GM19043 (cell line): Measurements from ENCODE around the gene NPC1L1.

Experiments used
- ATAC-seq: cut with Tn5 transposase; IDR thresholded peaks from one replicate; pipeline ENCODE4 v1.9.1; 2021; ENCODE audit warnings: low read depth; ENCODE audit not compliant: unreplicated experiment

NPC1L1 gene, protein sequence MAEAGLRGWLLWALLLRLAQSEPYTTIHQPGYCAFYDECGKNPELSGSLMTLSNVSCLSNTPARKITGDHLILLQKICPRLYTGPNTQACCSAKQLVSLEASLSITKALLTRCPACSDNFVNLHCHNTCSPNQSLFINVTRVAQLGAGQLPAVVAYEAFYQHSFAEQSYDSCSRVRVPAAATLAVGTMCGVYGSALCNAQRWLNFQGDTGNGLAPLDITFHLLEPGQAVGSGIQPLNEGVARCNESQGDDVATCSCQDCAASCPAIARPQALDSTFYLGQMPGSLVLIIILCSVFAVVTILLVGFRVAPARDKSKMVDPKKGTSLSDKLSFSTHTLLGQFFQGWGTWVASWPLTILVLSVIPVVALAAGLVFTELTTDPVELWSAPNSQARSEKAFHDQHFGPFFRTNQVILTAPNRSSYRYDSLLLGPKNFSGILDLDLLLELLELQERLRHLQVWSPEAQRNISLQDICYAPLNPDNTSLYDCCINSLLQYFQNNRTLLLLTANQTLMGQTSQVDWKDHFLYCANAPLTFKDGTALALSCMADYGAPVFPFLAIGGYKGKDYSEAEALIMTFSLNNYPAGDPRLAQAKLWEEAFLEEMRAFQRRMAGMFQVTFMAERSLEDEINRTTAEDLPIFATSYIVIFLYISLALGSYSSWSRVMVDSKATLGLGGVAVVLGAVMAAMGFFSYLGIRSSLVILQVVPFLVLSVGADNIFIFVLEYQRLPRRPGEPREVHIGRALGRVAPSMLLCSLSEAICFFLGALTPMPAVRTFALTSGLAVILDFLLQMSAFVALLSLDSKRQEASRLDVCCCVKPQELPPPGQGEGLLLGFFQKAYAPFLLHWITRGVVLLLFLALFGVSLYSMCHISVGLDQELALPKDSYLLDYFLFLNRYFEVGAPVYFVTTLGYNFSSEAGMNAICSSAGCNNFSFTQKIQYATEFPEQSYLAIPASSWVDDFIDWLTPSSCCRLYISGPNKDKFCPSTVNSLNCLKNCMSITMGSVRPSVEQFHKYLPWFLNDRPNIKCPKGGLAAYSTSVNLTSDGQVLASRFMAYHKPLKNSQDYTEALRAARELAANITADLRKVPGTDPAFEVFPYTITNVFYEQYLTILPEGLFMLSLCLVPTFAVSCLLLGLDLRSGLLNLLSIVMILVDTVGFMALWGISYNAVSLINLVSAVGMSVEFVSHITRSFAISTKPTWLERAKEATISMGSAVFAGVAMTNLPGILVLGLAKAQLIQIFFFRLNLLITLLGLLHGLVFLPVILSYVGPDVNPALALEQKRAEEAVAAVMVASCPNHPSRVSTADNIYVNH (N-terminal part only)

DNA sequence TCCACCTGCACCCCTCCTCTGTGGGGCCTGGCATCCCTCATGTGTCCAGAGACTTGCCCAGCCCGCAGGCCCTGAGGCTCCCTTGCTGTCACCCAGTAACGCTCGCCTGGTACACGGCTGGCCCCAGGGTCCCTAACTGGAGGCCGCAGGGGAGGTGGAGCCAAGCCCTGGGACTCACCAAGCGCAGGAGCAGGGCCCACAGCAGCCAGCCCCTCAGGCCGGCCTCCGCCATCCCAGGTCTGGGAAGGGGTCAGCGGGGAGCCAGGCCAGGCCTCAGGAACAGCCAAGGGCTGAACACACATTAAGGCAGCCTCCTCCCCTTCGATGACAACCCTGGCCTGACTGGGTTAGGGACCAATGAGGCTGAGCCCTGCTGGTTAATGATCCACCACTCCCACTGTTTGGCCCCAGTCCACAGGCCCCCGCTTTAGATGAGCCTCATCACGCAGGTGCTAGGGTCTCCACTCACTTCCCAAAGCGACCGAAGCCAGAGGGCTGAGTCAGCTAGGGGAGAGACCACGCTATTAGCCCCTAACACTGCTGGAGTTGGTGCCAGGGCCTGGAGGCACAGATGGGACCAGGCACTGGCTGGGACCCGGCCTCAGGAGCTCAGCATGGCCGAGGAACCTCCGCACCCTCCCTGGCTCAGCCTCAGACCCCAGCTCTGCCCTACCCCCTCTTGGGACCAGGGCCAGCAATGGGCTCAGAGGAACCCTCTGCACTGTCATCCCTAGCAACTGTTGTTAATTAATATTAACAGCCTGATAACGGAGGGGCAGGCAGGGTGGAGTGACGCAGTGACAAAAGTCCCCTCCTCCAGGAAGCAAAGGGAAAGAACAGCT is at the start of gene NPC1L1:
TSS of gene NPC1L1 (minus strand) at position 303 of the 842 bp plus-strand sequence. CDS start at position 232, 71 bp downstream.
- no peak for ATAC-seq

DNA sequence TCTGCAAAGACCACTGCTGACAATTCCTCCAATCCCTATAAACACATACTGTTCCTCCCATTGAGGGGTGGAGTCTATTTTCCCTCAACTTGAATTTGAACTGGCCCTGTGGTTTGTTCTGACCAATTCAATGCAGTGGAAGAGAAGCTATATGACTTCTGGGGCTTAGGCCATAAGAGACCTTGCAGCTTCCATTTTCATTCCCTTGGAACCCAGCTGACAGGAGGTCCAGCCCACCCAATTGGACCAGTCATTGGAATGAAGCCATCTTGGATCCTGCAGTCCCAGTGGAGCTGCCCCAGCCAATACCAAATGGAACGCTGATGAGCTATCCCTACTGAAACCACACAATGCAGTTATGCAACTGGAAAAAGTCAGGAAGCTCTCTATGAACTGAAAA is 49.8 kb upstream of the NPC1L1 start:
- ATAC-seq, result no peak

- ATAC-seq, result no peak
These were observed 46.9 kb upstream of the NPC1L1 start for GRCh38 chr7:44587843-44588711.

DNA sequence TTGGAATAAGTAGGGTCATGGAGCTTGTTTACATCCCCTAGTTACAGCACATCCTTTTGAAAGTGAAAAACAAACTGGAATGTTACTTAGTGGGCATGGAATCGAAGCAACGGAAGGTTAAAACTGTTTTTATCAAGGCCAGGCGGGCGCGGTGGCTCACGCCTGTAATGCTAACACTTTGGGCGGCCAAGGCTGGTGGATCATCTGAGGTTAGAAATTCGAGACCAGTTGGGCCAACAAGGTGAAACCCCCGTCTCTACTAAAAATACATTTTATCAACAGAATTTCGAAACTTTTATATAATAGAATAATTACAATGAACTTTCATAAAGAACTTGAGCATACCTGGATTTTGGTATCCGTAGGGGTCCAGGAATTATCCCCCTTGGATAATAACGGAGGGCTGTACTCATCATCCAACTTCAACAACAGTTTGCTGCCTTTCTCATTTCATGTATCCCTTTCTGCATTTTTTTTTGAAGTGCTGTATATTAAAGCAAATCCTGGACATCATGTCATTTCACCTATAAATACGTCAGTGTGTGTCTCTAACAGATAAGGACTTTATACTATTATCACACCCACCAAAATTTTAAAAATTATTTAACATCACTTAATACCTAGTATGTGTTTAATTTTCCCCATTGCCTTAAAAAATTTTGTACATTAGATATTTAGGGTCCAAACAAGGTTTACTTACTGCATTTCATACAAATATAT is 42.2 kb upstream of the NPC1L1 start:
- ATAC-seq, result no peak

- ATAC-seq, result peak; percentile 87
These were observed 40.9 kb upstream of the NPC1L1 start, which contains the start of gene TMED4 for GRCh38 chr7:44581879-44582603. Gene TMED4 (minus strand): TSS chr7:44582231. CDS start chr7:44582206, 25 bp downstream.

DNA sequence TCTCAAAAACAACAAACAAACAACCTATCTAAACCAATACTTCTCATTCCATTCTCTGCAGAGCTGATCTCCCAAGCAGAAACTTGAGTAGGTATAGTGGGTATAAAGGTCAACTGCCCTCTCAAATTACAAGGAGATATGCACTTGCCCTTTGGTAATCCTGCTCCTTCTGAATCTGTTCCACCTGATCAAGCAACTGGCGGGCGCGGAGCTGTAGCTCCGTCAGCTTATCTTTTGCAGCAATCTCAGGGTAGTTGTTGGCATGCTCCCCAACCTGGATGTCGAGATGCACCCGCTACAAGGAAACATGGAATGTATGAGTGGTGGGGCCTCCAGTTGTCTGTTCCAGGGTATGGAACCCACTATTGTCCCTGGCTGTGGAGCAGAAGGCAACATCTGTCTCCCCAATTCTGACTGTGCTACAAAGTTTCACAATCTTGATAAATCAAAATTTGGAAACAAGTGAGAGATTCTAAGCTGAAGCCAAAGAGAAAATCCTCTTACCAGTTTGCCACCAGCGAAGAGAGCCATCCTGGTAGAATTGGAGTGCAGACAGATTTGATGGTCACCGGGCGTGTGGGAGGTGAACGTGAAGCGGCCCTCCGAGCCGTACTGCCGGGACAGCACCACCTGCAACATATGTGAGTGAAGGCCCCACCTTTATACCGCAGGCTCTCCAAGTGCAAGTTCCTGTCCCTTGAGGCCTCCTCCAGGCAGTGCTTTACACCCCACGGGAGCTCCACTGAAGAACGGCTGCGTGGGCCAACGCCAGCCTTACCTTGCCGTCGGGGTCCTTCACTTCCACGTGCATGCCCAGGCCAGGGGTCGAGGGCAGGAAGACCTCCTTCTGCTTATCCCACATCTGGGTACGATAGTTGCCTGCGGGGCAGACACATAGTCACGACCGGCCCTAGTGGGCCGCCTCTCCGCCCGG is 40.1 kb upstream of the NPC1L1 start:
- peak; percentile 37 for ATAC-seq

DNA sequence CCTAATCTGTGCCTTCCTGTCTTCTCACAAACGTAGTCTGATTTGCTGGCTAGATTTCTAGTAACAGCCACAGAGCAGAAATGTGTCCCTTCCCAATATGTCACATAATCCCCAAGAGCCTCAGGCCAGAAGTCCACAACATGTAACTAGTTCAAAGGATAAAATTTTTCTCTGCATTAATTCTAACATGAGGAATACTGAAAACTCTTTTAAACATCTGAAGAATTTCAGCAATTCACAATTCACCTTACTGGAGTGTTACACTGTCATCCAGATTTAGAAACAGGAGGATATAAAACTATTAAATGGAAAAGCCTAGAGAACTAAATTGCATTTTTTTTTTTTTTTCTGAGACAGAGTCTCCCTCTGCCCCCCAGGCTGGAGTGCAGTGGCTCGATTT is 35.1 kb upstream of the NPC1L1 start:
- no peak for ATAC-seq

DNA sequence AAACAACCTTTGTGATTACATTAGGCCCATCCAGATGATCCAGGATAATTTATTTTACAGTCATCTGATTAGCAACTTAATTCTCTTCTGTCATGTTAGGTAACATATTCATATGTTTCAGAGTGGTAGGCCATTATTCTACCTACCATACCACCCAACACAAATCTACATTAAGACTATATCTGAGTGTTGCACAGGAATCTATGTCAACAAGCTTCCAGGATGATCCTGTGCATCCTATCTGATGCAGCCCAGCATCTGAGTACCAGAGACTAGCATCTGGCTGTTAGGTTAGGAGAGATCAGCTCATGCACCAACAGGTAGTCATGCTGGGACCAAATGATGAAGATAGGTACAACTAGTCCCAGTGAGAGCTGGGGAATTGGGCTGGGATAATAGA is 33.9 kb upstream of the NPC1L1 start:
- no peak for ATAC-seq

GRCh38 chr7:44574287-44574872 is 33.2 kb upstream of the NPC1L1 start:
- no peak for ATAC-seq

DNA sequence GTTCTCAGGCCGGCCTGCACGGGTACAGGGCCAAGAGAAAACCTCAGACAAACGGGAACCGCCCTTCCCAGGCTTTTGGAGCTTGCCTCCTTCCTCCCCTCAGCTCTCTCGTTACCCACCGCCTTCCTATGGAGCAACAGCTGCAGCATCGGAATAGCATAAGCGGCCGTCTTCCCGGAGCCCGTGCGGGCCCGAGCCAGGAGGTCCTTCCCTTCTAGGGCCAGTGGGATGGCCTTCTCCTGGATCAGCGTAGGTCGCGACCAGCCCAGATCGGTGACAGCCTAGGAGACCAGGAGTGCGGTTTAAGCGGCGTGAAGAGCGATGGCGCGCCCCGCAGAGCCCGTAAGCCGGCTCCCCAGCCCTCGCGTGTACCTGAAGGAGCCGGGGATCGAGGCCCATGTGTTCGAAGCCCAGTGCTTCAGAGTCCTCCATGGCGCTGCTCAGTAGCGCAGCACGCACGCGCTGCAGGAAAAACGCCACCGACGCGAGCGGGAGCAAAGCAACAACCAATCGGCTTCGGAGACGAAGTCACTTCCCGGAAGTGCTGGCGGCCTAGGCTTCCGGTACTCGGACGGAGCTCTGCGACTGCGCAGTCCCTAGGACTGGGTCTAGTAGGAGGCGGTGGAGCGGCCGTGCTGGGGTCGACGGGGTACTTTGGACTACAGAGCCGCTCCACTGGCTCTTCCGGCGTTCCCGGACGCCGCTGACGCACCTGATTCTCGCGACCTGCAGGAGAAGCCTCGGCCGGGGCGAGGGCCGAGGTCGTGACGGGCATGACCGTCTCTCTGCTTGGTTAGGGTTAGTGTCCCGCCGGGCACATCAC is 32.5 kb upstream of the NPC1L1 start, which contains the start of gene DDX56:
TSS of gene DDX56 (minus strand) at position 445 of the 823 bp plus-strand sequence. CDS start at position 432, 13 bp downstream.
- ATAC-seq, result peak; percentile 90

DNA sequence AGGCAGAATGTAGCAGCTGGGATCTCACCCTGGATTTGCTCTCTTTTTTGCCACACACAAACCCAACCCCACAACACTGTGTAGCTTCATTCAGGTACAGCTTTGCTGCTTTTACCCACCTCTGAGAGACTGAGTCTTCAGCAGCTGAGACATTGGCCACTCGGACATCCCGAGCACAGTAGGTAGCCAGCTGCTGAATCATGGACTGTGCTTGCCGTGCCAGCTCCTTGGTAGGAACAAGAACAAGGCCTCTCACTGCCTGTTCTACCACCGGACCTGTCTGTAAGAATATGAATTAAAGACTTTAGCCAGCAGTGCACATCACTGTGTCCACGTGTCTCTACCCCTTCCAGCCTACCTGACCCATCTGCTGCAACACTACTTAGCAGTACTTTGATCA is 31.6 kb upstream of the NPC1L1 start:
- no peak for ATAC-seq

DNA sequence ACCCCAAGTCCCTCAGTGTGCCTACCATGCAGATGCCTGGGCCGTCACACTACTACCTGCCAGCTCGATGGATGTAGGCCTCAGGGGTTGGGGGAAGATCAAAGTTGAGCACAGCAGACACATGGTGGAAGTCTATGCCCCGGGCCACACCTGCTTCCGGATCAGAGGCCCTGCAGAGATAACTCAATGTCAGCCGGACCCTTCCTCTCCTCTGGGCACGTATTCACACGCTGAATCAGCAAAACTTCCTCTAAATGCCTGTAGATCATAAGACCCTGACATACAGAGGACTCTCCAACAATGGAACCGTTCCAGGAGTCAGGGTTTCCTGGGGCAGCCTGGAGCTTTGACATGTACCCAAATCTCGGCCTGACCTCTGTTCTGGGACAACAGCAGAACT is 28.8 kb upstream of the NPC1L1 start:
- ATAC-seq, result no peak

DNA sequence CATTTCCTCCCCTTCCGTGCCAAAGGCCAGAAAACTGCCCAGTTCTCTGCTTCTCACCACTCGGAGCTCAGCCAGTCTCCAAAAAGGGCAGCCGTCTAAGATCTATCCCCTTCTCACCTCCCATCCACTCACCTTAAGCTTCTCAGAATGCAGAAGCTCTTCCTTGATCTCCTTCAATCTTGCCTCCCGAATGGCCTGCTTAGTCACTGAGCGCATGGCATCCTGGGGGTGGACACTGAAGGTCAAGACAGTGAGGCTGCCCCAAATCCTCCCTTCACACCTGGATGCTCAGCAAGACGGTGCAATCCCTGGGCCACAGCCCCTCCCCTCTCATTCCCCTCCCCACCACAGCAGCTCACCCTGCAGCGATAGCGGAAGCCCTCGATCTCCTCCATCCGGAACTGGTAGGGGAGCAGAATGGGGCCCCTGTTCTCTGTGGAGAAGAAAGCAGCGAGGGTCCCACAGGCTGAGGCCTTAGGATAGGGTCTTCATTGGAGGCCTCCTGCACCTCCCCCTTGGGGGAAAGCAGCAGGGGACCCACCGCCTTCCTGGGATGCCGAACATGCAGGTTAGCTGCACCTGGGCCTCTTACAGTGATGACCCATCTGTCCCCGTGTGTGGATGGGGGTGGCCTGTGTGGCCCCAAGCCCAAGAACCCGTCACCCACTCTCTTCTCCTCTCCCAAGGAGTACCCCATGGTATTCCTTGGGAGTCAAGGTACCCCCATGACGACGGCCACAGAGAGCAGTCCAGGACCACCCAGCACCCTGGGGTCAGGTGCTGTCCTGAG is 27.8 kb upstream of the NPC1L1 start:
- ATAC-seq, result no peak

DNA sequence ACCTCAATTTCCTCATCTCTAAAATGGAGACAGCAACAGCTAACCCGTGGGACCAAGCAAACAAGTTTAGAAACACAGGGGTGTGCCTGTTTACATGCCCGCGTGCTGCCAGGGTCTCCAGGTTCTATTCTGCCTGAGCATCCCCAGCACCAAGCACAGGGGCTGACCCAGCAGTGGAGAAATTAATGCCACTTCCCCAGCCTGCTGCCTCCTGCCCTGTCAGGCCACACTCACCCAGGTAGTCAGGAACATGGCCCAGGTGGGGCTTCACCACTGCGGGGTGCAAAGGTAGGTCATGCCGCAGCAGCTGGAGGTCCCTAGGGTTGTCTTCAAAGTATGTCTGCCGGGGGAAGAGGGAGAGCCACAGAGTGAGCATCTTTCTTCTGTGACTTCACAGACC is 26.8 kb upstream of the NPC1L1 start:
- ATAC-seq, result no peak
